HFF-Myc (cell line): ENCODE results near the gene ITK.
"Not testable (repeated sequence)": the region's sequence is repeated elsewhere in the genome, so short reads cannot be mapped to it uniquely, and the experiment has no call there.

Experiments
- DNase-seq: peaks from one replicate; pipeline ENCODE4 v3.0.0-alpha.2; 2011; ENCODE audit warnings: low read depth; ENCODE audit errors: extremely low read depth
- H3K4me3 ChIP-seq: replicated peaks from 2 replicates; pipeline ENCODE4 v1.5.1; 2011; ENCODE audit warnings: low read depth, mild to moderate bottlenecking, control low read depth, low read length
- TF ChIP-seq, protein P1 (sequence below): IDR thresholded peaks from 2 replicates; pipeline ENCODE4 v1.5.1; 2012; ENCODE audit warnings: mild to moderate bottlenecking, low read depth, low read length, control low read depth; ENCODE audit errors: missing control alignments

ITK gene

DNA sequence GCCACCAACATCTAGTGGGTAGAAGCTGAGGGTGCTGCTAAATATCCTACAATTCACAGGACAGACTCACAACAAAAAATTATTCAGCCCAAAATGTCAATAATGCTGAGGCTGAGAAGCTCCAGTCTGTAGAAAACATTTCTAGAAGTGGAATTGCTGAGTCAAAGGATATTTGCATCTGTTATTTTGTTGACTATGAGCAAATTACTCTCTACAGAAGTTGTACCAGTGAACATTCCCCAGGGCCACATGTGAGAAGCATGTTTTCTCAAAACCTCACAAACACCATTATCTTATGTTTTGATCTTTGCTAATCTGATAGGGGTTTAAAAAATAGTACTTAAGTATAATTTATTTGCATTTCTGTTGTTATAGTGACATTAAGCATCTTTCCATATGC lies 15.4 kb downstream of the ITK start:
- H3K4me3 ChIP-seq = no peak overlapping the region
- DNase-seq = no peak
- TF ChIP-seq, protein P1, sequence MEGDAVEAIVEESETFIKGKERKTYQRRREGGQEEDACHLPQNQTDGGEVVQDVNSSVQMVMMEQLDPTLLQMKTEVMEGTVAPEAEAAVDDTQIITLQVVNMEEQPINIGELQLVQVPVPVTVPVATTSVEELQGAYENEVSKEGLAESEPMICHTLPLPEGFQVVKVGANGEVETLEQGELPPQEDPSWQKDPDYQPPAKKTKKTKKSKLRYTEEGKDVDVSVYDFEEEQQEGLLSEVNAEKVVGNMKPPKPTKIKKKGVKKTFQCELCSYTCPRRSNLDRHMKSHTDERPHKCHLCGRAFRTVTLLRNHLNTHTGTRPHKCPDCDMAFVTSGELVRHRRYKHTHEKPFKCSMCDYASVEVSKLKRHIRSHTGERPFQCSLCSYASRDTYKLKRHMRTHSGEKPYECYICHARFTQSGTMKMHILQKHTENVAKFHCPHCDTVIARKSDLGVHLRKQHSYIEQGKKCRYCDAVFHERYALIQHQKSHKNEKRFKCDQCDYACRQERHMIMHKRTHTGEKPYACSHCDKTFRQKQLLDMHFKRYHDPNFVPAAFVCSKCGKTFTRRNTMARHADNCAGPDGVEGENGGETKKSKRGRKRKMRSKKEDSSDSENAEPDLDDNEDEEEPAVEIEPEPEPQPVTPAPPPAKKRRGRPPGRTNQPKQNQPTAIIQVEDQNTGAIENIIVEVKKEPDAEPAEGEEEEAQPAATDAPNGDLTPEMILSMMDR = no peak

DNA sequence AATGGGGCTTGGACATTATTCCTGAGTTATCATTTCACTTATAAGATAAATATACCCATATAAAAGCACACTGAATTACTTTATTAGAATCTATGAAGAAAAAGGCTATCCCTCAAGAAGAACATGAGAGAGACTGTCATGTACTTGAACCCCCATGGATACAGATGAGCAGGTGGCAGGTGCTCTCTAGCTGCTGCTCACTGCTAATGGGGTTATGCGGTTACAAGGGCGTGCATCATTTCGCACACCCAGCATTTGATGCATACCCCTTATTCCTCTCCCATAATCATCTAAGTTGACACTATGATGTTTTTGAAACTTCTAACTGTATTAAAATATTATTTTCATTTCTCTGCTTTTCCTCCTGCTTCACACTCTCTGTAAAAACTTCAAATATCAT lies 16.4 kb downstream of the ITK start:
- no peak overlapping the region for H3K4me3 ChIP-seq
- DNase-seq = no peak
- TF ChIP-seq, protein P1 = no peak

- H3K4me3 ChIP-seq = no peak overlapping the region
- no peak for DNase-seq
- TF ChIP-seq, protein P1 = no peak
Measured at GRCh38 chr5:157198277-157198986, 17.8 kb downstream of the ITK start.

DNA sequence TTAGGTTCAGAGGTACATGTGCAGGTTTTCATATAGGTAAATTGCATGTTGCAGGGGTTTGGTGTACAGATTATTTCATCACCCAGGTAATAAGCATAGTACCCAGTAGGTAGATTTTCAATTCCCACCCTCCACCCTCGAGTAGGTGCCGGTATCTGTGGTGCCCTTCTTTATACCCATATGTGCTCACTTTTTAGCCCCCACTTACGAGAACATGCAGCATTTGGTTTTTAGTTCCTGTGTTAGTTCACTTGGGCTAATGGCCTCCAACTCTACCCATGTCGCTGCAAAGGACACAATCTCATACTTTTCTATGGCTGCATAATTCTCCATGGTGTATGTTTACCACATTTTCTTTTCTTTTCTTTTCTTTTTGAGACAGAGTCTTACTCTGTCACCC lies 21.2 kb downstream of the ITK start:
- TF ChIP-seq, protein P1 = no peak
- DNase-seq = no peak

GRCh38 chr5:157203417-157203816 lies 22.8 kb downstream of the ITK start:
- DNase-seq = no peak
- TF ChIP-seq, protein P1 = no peak

More for the DNA sequence above, 21.2 kb downstream of the ITK start:
- no peak overlapping the region for H3K4me3 ChIP-seq

DNA sequence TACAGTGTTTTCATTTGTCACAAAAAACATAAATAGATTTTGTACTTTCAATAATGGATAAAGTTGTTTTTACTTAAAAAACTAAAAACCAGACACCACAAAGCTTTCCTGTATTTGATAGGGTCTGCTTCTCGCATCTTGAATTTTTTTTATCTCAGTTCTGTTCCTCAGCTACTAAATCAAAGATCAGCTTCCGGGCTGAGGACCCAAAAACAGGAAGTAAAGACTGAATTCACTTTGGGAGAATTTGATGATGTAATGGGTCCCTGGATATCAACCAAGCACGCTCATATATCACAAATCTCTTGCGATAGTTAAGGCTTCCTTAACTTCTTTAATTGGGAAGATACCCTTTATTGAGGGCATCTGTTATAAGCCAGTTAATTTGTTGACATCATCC lies 24.1 kb downstream of the ITK start:
- no peak for DNase-seq
- H3K4me3 ChIP-seq = no peak overlapping the region
- TF ChIP-seq, protein P1 = no peak

More at GRCh38 chr5:157203417-157203816, 22.8 kb downstream of the ITK start:
- H3K4me3 ChIP-seq = no peak overlapping the region

DNA sequence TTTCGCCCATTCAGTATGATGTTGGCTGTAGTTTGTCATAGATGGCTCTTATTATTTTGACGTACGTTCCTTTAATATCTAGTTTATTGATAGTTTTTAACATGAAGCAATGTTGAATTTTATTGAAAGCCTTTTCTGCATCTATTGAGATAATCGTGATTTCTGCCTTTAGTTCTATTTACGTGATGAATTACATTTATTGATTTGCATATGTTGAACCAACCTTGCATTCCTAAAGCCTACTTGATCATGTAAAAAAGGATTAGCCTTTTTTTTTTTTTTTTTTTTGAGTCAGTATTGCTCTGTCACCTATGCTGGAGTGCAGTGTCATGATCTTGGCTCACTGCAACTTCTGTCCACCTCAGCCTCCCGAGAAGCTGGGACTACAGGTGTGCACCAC lies 25.1 kb downstream of the ITK start:
- TF ChIP-seq, protein P1 = no peak
- no peak for DNase-seq
- no peak overlapping the region for H3K4me3 ChIP-seq

DNA sequence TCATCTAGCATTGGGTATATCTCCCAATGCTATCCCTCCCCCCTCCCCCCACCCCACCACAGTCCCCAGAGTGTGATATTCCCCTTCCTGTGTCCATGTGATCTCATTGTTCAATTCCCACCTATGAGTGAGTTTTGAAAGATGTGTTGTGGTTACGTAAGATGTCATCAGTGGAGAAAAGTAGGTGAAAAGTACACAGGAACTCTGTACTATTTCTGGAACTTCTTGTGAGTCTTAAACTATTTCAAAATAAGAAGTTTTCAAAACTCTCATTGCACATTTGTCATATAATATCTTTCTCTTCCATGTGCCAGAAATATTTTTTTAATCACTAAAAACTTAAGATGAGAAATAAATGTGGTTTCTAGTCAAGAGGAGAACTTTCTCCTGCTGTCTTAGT lies 30.0 kb downstream of the ITK start:
- DNase-seq, H3K4me3 ChIP-seq: not testable (repeated sequence)
